Ascending aorta (tissue), 2 donors: ENCODE data around the gene PRKCB. TPM values are rescaled to one million over a fixed set of nuclear protein-coding genes. Genes with fewer than 3 reads are reported as not detected.

Experiments
- DNase-seq, 2 donors: peaks; one replicate each; pipeline ENCODE4 v3.0.0-alpha.2; 2019; ENCODE audit warnings: low spot score in 2 of 2
- H3K27ac ChIP-seq, 2 donors: fragments of 200-600 bp; sonication (generic); one replicate each; pipeline ENCODE4 v1.5.1; 2016 to 2017; ENCODE audit warnings: mild to moderate bottlenecking in 1 of 2
- H3K27me3 ChIP-seq: fragments of 200-600 bp; sonication (generic); one replicate; pipeline ENCODE4 v1.5.1; 2017
- H3K36me3 ChIP-seq, 2 donors: fragments of 200-600 bp; sonication (generic); one replicate each; pipeline ENCODE4 v1.5.1; 2016
- H3K4me1 ChIP-seq, 2 donors: fragments of 200-600 bp; sonication (generic); one replicate each; pipeline ENCODE4 v1.5.1; 2016 to 2017; ENCODE audit warnings: mild to moderate bottlenecking in 1 of 2
- H3K4me3 ChIP-seq, 2 donors: fragments of 200-600 bp; sonication (generic); one replicate each; pipeline ENCODE4 v1.5.1; 2016 to 2017; ENCODE audit warnings: mild to moderate bottlenecking in 1 of 2
- H3K9me3 ChIP-seq, 2 donors: fragments of 200-600 bp; sonication (generic); one replicate each; pipeline ENCODE4 v1.5.1; 2016
- intact Hi-C: fragments of 100-400 bp; cut with DNase I; formaldehyde crosslinking; loops from one replicate; pipeline ENCODE4 v1.15.1; 2023
- total RNA-seq: library from RNA; depleted of rRNA; stranded (reverse); fragments of >200 nt; gene quantifications from one replicate; pipeline ENCODE4 v1.1.0, GENCODE V29; 2016
- TF ChIP-seq, protein P1 (sequence below), 3 experiments: fragments of 200-600 bp in 2 of 3; fragments of 450-650 bp in 1 of 3; sonication (generic) in 2 of 3; IDR thresholded peaks; one replicate each; pipeline ENCODE4 v1.5.1; 2016 to 2019; ENCODE audit warnings: antibody characterized with exemption in 3 of 3, mild to moderate bottlenecking in 1 of 3, moderate library complexity in 1 of 3

Gene PRKCB
- total RNA-seq, 1 donor from 2014 or later: 1.2 TPM

DNA sequence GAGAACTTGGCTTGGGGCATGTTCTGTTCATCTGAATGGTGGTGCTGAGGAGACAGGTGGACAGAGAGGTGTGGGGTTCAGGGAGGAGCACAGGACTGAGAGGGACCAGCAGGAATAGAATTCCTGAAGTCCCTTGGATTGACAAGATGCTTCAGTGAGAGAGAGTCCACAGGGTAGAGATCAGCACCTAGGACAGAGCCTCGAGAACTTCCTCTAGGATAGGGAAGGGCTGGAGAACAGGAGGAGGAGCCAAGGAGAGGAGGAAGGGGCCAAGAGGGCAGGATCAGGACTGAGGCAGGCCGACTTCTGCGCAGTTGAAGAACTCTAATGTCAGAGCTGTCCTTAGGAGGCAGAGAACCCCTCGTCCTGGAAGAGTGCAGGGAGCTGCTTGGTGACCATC, 138.4 kb downstream of the PRKCB start:
- H3K27ac ChIP-seq: no peak overlapping the region
- no peak for DNase-seq
- H3K4me3 ChIP-seq: no peak overlapping the region
- H3K9me3 ChIP-seq: no peaks in the 10 kb centered on the region
- H3K27me3 ChIP-seq: no peaks in the 10 kb centered on the region
- H3K4me1 ChIP-seq: no peaks in the 10 kb centered on the region
- TF ChIP-seq, protein P1, sequence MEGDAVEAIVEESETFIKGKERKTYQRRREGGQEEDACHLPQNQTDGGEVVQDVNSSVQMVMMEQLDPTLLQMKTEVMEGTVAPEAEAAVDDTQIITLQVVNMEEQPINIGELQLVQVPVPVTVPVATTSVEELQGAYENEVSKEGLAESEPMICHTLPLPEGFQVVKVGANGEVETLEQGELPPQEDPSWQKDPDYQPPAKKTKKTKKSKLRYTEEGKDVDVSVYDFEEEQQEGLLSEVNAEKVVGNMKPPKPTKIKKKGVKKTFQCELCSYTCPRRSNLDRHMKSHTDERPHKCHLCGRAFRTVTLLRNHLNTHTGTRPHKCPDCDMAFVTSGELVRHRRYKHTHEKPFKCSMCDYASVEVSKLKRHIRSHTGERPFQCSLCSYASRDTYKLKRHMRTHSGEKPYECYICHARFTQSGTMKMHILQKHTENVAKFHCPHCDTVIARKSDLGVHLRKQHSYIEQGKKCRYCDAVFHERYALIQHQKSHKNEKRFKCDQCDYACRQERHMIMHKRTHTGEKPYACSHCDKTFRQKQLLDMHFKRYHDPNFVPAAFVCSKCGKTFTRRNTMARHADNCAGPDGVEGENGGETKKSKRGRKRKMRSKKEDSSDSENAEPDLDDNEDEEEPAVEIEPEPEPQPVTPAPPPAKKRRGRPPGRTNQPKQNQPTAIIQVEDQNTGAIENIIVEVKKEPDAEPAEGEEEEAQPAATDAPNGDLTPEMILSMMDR (IDR thresholded peaks at IDR 0.05): no peak
- H3K36me3 ChIP-seq: no peaks in the 10 kb centered on the region
- intact Hi-C loops: no loop called here

DNA sequence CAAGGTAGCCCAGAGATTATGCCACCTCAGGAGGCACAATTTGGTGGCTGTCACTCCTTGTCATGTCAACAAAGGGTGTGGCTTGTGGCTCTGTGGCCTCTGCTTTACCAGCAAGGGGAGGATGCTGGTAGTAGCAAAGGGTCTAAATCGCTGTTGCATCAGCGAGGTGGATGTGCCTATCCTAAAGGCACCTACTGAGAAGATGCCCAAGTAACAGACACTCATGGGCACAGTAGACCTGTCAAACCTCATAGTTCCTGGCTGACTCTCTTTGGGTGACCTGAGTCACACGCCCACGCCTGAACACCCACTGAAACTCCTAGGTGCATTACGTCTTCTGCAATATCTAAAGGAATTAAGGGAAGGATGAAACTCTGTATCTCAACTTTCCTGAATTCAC, 139.5 kb downstream of the PRKCB start:
- no peaks in the 10 kb centered on the region for H3K4me1 ChIP-seq
- no peak overlapping the region for H3K4me3 ChIP-seq
- H3K36me3 ChIP-seq: no peaks in the 10 kb centered on the region
- no peak overlapping the region for H3K27ac ChIP-seq
- H3K27me3 ChIP-seq: no peaks in the 10 kb centered on the region
- DNase-seq: no peak
- intact Hi-C loops: no loop called here
- TF ChIP-seq, protein P1 (IDR thresholded peaks at IDR 0.05): no peak
- H3K9me3 ChIP-seq: no peaks in the 10 kb centered on the region

DNA sequence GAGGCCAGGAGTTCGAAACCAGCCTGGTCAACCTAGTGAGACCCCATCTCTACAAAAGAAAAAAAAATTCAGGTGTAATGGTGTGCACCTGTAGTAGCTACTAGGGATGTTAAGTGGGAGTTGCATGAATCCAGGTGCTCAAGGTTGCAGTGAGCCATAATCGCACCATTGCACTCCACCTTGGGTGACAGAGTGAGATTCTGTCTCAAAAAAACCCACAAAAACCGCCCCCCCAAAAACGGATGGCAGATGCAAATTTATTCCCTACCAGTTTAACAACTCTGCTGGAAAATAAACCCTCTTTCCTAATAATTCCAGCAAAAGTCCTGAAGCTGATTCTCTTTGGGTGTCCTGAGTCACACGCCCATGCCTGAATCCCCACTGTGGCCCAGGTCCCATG, 140.3 kb downstream of the PRKCB start:
- intact Hi-C loops: no loop called here
- TF ChIP-seq, protein P1 (IDR thresholded peaks at IDR 0.05): no peak
- no peak for DNase-seq
- Histone ChIP-seq H3K4me3 (no peak overlapping the region), H3K9me3 (no peaks in the 10 kb centered on the region), H3K4me1 (no peaks in the 10 kb centered on the region), H3K36me3 (no peaks in the 10 kb centered on the region), H3K27me3 (no peaks in the 10 kb centered on the region), H3K27ac (no peak overlapping the region)

DNA sequence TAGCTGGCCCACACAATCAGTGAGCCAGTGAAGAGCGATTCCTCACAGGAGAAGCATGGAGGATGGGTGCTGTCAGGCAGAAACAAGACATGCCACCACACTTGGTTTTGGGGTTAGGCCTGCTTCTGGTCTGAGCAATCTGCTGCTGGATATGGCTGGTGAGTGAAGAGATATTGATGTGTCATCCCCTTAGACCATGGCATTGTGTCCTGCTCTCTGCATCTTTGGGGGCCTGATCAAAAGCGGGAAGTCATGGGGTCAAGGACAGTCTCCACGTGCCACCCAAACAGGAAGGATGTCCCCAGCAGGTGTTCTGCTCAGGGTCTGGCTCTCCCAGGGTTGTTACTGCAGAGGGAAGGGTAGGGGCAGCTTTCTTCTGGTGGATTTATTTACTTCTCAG, 140.7 kb downstream of the PRKCB start:
- no peaks in the 10 kb centered on the region for H3K27me3 ChIP-seq
- H3K9me3 ChIP-seq: no peaks in the 10 kb centered on the region
- intact Hi-C loops: no loop called here
- no peak for DNase-seq
- H3K36me3 ChIP-seq: no peaks in the 10 kb centered on the region
- H3K4me3 ChIP-seq: no peak overlapping the region
- TF ChIP-seq, protein P1 (IDR thresholded peaks at IDR 0.05): no peak
- H3K27ac ChIP-seq: no peak overlapping the region
- no peaks in the 10 kb centered on the region for H3K4me1 ChIP-seq

- no peak overlapping the region for H3K4me3 ChIP-seq
- H3K36me3 ChIP-seq: no peaks in the 10 kb centered on the region
- intact Hi-C loops: no loop called here
- no peaks in the 10 kb centered on the region for H3K9me3 ChIP-seq
- no peak for DNase-seq
- TF ChIP-seq, protein P1 (IDR thresholded peaks at IDR 0.05): no peak
- no peak overlapping the region for H3K27ac ChIP-seq
- H3K4me1 ChIP-seq: no peaks in the 10 kb centered on the region
- no peaks in the 10 kb centered on the region for H3K27me3 ChIP-seq
These were observed 143.7 kb downstream of the PRKCB start for GRCh38 chr16:23979441-23979840.

GRCh38 chr16:23979982-23980381, 144.2 kb downstream of the PRKCB start:
- H3K27me3 ChIP-seq: no peaks in the 10 kb centered on the region
- H3K4me3 ChIP-seq: no peak overlapping the region
- H3K36me3 ChIP-seq: no peaks in the 10 kb centered on the region
- intact Hi-C loops: no loop called here
- no peaks in the 10 kb centered on the region for H3K4me1 ChIP-seq
- no peak overlapping the region for H3K27ac ChIP-seq
- H3K9me3 ChIP-seq: no peaks in the 10 kb centered on the region
- no peak for DNase-seq
- TF ChIP-seq, protein P1 (IDR thresholded peaks at IDR 0.05): no peak
